GM18520 (cell line): Measurements from ENCODE around the gene CXCR6.

Source experiments
- ATAC-seq: cut with Tn5 transposase; IDR thresholded peaks from one replicate; pipeline ENCODE4 v1.9.1; 2021; ENCODE audit not compliant: unreplicated experiment

Gene CXCR6

DNA sequence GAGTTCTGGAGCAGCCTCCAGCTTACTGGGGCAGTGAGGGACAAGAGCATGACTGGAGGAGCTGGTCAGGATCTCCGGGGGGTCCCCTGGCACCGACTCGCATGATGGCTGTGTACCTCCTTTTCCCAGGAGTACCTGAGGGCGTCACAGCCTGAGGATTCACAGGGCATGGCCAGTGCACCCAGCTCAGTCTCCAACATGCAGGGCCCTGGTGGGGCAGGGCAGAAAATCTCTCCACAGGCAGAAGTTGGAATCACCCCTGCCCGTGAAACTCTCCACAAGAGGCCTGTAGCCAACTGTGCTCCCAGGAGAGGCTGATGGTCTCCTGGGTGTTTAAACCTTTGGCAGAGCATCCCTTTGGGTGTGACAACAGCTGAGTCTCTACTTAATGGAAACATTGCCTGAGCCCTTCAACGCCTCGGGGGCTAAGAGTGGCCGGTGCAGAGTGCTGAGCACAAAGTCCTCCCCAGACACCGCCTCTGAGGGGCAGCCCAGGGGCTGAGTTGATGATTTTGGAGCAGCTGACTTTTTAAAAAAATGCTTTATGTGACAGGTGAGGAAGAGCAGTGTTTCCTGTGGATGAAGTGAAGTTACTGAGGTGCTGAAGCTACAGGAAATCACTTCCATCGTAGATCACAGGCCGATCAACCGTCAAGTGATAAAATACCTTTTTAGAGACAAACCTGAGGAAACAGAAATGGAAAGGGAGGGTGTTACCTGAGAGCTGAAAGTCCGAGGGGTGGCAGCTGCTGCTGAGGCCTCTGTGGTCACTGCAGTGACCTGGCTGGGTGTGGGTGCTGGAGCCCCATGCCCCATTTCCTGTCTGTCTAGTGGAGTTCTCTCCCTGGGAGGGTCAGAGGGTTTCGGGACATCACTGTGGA lies 21.9 kb upstream of the CXCR6 start:
- ATAC-seq = no peak

GRCh38 chr3:45922039-45922326 lies 21.3 kb upstream of the CXCR6 start:
- ATAC-seq = no peak

DNA sequence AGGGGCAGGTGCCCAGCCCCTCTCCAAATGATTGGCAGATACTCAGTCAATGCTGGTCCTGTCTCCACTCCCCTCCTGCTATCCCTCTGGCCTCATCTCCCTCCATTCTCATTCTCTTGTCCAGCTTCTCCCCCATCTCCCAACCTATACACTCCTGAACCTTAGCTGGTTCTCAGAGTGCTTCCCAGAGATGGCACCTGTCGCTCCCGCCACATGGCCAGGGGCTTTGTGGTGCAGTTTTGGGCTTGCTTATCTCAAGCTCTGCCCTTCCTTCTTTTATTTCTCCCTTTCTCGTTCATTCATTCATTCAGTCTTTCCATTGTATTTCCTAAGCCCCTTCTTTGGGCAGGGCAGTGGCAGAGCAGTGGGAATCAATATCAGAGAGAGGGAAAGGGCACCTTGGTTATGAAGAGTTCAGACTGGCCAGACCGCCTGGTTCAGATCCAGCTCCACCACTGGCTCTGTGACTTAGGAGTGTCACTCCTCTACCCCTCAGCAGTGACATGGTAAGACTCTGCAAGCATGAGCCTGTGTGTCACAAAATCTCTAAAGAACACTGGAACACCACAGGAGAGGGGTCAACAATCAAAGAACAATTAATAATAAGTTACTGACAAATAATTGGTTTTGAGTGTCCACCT lies 20.2 kb upstream of the CXCR6 start:
- ATAC-seq = no peak

DNA sequence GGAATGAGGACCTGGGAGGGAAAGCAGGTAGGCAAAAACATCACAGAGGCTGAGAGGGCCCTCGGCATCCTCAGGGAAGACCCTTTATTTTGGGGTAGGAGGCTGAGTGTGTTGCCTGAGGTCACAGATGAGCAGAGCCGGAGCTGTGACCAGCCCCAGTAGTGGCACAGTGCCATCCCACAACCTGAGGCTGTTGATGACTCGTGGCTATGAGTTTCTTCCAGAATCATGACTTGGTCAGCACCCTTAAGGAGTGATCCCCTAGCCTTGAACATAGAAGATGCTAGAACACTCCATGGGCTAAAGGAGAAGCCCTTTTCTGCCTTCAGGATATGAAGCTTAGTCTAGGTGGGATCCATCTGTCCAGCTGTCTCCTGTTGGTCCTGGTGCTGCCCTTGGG lies 19.5 kb upstream of the CXCR6 start:
- ATAC-seq = no peak

DNA sequence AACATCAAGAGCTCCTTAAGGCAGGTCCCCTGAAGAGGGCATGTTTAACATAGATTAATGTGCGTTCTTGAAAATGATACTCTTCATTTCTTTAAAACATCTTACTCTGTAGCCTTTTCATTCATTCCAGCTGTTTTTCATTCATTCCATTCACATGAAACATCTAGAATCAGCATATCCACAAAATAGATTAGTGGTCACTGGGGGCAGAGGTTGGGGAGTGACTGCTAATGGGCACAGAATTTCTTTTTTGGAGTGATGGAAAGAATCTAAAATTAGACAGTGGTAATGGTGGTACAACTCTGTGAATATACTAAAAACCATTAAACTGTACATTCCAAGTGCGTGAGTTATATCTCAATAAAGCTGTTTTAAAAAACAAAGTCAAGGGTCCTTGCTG lies 15.4 kb upstream of the CXCR6 start:
- ATAC-seq = no peak

DNA sequence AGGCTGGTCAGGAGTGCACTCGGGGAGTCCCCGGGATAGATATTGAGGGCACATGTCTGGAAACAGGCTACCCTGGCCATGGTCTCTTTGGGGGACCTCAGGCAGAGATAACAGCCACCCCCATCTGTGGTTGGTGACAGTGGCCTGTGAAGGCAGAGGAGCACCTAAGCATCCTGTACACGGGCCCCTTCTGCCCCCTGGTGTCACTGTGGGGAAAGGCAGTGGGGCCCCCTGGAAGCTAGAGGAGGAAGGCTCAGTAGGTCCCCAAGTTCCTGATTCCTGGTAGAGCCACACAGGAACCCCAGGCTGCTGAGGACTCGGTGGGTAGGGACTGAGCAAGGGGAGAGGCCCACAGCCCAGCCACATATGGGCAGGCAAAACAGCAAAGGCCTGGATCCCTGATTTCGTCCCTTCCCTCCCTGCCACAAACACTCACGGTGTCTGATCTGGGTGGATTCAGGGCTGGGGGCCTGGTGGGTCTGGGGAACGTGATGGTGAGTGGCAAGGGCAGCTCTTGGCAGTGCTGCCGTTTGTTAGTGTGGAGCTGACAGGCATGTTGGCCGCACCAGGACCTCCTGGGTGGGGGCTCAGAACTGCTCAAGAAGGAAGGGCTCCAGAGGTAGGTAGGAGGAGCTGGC lies 14.1 kb upstream of the CXCR6 start:
- ATAC-seq = no peak

DNA sequence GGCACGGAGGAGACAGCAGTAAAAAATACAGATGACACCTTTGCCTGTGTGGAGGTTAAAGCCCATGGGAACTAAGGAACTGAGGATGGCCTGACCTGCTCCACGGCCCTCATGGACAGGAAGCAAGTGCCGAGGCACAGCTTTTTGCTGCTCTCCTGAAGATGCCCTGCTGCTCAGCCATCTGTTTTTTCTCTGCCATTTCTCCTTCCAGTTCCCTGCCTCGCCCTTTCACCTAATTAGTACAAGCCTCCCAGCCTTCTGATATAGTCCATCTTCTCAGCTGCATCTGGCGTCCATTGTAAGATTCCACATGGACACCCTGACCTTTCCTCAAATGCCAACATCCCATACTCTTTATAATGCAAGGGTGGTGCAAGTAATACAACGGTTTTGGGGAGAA lies 11.8 kb upstream of the CXCR6 start:
- no peak for ATAC-seq

DNA sequence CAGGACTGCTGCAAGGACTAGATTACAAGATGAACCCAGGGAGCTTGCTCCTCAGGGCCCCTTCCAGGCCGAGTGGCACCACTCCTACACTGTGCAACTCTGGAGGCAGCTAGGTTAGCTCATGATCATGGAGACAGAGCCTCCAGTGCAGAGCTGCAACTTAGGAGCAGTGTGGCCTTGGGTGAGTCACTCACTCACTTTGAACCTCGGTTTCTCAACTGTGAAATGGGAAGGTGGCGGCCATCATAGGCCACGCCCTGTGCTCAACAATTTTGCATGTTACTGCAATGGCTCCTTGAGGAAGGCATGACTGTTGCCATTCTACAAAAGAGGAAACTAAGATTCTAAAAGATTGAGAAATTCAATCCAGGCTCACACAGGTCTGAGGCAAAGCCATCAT lies 11.2 kb upstream of the CXCR6 start:
- ATAC-seq = no peak

GRCh38 chr3:45933591-45933990 lies 9.7 kb upstream of the CXCR6 start:
- ATAC-seq = no peak

DNA sequence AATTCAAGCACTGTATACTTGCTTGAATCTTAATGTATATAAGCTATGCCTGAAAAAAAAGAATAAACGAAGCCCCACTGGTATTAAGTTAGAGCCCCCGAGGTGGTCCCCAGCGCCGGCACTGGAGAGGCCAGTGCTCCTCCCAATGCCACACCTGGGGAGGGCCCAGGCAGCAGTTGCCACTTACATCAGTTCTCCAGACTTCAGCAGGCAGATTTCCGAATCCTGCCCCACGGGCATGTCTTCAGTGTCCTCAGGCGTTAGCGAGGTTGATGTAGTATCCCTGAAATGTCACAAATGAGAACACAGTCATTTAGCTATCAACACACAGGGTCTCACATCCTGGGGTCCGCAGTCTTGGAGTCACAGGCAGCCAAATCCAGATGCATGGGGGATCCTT lies 7.0 kb upstream of the CXCR6 start:
- no peak for ATAC-seq

- no peak for ATAC-seq
Measured at GRCh38 chr3:45937206-45938042, 5.8 kb upstream of the CXCR6 start.

DNA sequence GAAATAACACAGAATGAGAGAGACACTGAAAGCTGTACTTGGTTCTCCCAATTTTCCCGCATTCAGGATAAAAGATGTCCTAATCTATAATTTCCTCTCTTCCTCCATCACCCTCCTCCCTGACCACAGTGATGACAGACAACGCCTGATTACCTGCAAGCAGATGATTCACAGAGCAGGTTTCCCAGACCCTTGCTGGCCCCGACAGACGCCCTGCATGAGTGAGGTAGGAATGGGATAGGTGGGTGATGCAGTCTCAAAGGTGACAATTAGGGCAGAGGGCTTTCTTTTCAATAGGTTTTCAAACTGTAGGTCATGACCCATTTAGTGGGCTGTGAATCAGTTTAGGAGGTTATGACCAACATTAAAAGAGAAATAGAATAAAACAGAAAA lies 5.2 kb upstream of the CXCR6 start:
- ATAC-seq = no peak

DNA sequence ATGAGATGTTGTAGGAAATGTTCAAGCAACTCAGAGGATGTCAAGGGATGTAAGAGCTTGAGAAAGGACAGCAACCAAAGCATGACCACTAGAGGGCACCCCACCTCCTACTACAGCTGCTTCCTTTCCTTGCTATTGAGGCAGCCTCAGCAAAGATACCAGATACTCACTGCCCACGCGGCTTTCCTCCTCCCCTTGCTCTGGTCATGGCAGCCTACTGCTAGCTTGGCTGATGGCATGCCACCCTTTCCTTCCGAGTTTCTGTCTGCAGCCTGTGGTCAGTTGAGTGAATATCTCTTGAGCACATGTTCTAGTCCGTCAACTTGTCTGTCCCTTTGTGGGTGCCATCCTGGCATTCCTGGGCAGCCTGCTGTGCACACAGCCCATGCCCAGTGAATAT lies 4.4 kb upstream of the CXCR6 start:
- ATAC-seq = no peak

- ATAC-seq = no peak
Measured at GRCh38 chr3:45939341-45939771, 3.9 kb upstream of the CXCR6 start.

DNA sequence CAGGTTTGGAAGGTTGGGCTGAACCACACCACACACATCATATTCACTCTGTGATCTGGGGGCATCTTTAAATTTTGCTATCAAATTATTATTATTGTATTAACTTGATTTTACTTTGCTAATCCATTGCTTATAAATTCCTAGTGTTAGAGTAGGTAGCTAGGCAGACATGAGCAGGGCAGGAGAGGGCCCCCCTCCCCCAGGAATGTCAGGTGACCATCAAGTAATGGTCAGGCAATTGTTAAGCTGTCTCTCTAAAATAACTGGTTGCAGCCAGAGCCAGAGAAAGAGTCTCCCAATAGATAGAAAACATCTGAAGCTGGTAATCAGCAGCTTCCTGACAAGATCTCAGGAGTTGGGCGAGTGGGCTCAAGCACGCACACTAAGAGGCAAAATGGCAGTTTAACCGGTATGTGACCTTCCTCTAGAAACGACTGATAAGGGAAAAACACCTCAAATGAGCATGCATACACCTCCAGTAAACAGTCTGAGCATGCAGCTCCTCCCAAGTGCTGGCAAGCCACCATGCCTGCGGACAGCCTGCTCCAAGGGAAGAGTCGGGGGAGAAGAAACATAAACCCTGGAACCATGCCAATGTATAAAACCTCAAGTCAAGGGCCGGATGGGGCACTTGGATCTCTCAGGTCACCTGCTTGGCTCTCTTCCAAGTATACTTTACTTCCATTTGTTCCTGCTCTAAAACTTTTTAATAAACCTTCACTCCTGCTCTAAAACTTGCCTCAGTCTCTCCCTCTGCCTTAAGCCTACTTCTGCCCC lies 3.1 kb upstream of the CXCR6 start:
- ATAC-seq = no peak

DNA sequence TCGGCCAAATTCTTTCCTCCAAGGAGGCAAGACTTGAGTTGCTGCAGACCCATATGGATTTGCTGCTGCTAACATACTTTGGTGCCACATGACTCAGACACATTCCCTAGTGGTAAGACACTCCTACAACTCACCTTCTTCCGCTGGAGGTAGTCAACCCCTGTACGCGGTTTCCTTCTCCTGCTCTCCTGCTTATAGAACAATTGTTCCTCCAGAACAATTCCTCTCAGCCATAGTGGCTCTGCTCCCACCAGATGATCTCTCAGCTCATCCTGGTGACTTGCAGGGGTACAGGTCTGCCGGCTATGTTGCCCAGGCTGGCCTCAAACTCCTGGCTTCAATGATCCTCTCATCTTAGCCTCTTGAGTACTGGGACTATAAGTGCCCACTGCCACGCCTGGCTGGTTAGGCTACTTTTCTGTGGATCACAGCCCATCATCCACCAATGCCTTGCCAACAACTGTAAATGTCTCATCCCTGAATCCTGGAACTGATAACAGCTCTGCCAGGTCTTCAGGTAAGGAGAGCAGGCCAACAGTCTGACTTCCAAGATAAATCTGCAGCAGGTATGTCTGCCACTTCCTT lies 2.4 kb upstream of the CXCR6 start:
- no peak for ATAC-seq

GRCh38 chr3:45942051-45942825 lies 1.0 kb upstream of the CXCR6 start:
- no peak for ATAC-seq

GRCh38 chr3:45944830-45945620 lies 1.8 kb downstream of the CXCR6 start:
- ATAC-seq = no peak

DNA sequence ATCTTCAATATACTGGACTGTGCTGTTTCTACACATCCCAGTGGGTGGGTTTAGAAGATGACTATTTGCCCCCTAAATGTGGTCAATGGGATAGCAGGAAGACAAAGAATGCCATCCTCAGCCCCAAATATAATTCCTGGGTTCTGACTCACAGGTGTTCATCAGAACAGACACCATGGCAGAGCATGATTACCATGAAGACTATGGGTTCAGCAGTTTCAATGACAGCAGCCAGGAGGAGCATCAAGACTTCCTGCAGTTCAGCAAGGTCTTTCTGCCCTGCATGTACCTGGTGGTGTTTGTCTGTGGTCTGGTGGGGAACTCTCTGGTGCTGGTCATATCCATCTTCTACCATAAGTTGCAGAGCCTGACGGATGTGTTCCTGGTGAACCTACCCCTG lies 3.0 kb downstream of the CXCR6 start:
- ATAC-seq = no peak
